IgD-negative memory B cell (primary cell): ENCODE measurements around the gene ZNF566. TPM values are rescaled to one million over a fixed set of nuclear protein-coding genes. Genes with fewer than 3 reads are reported as not detected.
"Not testable (repeated sequence)": the region's sequence is repeated elsewhere in the genome, so short reads cannot be mapped to it uniquely, and the experiment has no call there.

Experiments used
- H3K27ac Mint-ChIP-seq, 3 donors: one replicate each; pipeline ENCODE4 v1.8.0; 2020 to 2022; ENCODE audit warnings: mild to moderate bottlenecking in 3 of 3, mixed read lengths in 3 of 3, moderate library complexity in 1 of 3
- H3K27me3 Mint-ChIP-seq: one replicate; pipeline ENCODE4 v1.8.0; 2021; ENCODE audit warnings: mixed read lengths
- H3K36me3 Mint-ChIP-seq: one replicate; pipeline ENCODE4 v1.8.0; 2020; ENCODE audit warnings: mild to moderate bottlenecking, mixed read lengths
- H3K4me1 Mint-ChIP-seq, 3 donors: one replicate each; pipeline ENCODE4 v1.8.0; 2020 to 2022; ENCODE audit warnings: mixed read lengths in 3 of 3, mild to moderate bottlenecking in 1 of 3
- H3K4me3 Mint-ChIP-seq, 4 donors: one replicate each; pipeline ENCODE4 v1.8.0; 2020 to 2022; ENCODE audit warnings: mild to moderate bottlenecking in 4 of 4, mixed read lengths in 4 of 4, moderate library complexity in 3 of 4
- H3K9me3 Mint-ChIP-seq, 3 donors: one replicate each; pipeline ENCODE4 v1.8.0; 2020 to 2021; ENCODE audit warnings: mixed read lengths in 3 of 3, mild to moderate bottlenecking in 1 of 3
- polyA plus RNA-seq: library from polyadenylated mRNA; unstranded; fragments of 300-500 nt; fragmentation: Illumina TruSeq; gene quantifications from one replicate; pipeline ENCODE4 v1.2.3, GENCODE V29; 2021

ZNF566 gene
- polyA plus RNA-seq = 10.8 TPM

DNA sequence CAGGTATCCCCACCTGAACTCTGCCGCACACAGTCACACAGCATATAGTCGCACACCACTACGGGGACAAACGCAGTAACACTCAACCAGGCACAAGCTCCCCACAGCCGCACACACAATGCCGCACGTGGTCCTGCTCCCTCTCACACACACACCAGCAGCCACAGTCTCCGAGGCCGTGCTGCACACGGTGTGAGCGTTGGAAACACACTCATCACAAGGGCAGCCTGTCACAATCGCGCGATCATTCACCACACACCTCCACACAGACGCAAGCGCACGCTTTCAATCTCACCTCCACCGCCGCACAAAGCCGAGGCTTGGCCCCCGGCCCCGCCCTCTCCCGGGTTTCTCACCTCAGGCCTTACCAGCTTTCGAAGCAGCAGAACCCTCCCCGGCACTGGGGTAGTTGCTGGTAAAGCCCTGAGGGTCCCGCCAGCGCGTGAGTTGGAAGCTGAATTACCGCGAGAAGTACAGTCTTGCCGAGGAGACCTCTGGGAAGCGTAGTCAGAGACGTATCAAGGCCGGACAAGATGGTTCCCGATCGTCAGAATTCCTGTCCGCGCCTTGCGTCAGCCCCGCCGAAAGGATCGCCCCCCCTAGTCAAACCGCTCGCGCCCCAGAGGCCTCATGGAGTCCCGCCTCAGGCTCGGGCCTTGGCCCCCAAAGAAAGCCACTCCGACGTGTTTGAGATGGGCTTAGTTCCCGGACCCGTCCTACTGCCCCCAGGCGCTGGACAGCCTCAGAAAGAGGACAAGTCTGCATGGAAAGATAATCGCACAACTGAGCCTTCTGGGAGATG lies at the start of gene ZNF566:
ZNF566 (minus strand) TSS at position 444 of the 802 bp plus-strand sequence. CDS start 13,004 bp downstream, outside the sequence.
- Mint-ChIP-seq H3K9me3 (peaks cover 0 to 4% (median under 1%) of the 10 kb centered on the region in 3 donors), H3K4me1 (peaks cover 25 to 32% (median 26%) of the 10 kb centered on the region in 3 donors), H3K4me3 (peak within 1 kb of the TSS; percentile 97 to 100 (median 98)), H3K27ac (peak within 1 kb of the TSS; percentile 97 to 99 (median 98)), H3K27me3 (peaks cover 1% of the 10 kb centered on the region), H3K36me3 (peaks cover 6% of the 10 kb centered on the region)

DNA sequence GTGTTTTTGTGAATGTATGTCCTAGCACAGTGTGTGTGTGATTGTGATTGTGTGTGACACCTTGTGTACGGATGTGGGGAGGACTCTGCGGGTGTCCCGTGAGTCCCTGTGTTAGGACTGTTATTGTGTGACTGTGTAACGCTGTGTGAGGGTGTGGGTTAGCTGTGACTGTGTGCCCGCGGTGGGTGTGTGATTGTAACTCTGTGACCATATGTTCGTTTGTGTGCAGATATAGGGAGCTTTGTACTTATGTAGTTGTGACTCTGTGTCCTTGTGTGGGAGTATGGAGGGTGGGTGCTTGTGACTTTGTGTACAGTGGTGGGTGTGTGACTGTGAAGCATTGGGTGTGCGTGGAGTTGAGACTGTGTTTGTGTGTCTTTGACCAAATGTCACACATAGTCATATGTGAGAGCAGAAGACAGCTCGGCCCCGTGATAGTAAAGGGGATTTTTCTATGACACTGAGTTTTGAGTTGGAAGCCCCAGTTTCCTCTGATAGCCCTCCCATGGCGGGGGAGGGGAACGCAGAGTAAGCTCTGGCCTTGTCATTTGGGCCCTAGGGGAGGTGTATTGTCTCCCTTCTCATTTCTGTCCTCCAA lies 39.7 kb upstream of the ZNF566 start:
- no peaks in the 10 kb centered on the region for H3K27me3 Mint-ChIP-seq
- H3K36me3 Mint-ChIP-seq = peaks cover 16% of the 10 kb centered on the region
- peak overlapping the region; percentile 97 to 100 (median 99) for H3K4me3 Mint-ChIP-seq
- peak overlapping the region; percentile 88 to 98 (median 96) for H3K27ac Mint-ChIP-seq
- H3K4me1 Mint-ChIP-seq = peaks cover 12 to 21% (median 20%) of the 10 kb centered on the region in 3 donors
- peaks cover 2 to 17% (median 12%) of the 10 kb centered on the region in 3 donors for H3K9me3 Mint-ChIP-seq

GRCh38 chr19:36528194-36528920 lies 39.0 kb upstream of the ZNF566 start, which contains the start of gene ZNF260:
ZNF260 (minus strand) TSS chr19:36528271; CDS start chr19:36515238, 13,033 bp downstream.
- Mint-ChIP-seq H3K4me1 (peaks cover 12 to 21% (median 20%) of the 10 kb centered on the region in 3 donors), H3K9me3 (peaks cover 2 to 13% (median 7%) of the 10 kb centered on the region in 3 donors), H3K27ac (peak within 1 kb of the TSS; percentile 88 to 98 (median 96))

DNA sequence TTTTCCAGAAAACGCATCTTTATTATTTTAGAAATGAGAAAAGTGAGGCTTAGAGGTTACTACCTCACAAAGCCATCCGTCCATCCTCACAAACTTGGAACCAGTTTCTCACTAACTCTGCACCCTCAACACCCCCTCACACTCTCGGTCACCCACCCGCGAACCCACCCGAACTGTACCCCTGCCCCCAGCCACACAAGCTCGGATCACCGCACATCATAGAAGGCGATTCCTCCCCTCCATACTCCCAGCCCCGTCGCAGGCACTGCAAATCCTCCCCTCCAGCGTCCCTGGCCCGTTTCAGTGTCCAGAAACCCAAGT lies 38.5 kb upstream of the ZNF566 start:
- Mint-ChIP-seq H3K9me3 (peaks cover 2 to 17% (median 7%) of the 10 kb centered on the region in 3 donors), H3K4me3 (peak overlapping the region; percentile 97 to 100 (median 99)), H3K36me3 (peaks cover 22% of the 10 kb centered on the region), H3K27ac (peak overlapping the region; percentile 88 to 98 (median 96)), H3K4me1 (peaks cover 12 to 24% (median 23%) of the 10 kb centered on the region in 3 donors), H3K27me3 (no peaks in the 10 kb centered on the region)

More at GRCh38 chr19:36528194-36528920, 39.0 kb upstream of the ZNF566 start, which contains the start of gene ZNF260:
- H3K4me3 Mint-ChIP-seq = peak within 1 kb of the TSS; percentile 97 to 100 (median 99)
- H3K27me3 Mint-ChIP-seq = no peaks in the 10 kb centered on the region
- H3K36me3 Mint-ChIP-seq = peaks cover 18% of the 10 kb centered on the region

- Mint-ChIP-seq H3K4me3 (peak overlapping the region; percentile 97 to 100 (median 99)), H3K9me3 (peaks cover 2 to 21% (median 10%) of the 10 kb centered on the region in 3 donors), H3K27ac (peak overlapping the region in 2 of 3 donors; percentile 88 to 98), H3K4me1 (peaks cover 12 to 25% (median 24%) of the 10 kb centered on the region in 3 donors), H3K36me3 (peaks cover 26% of the 10 kb centered on the region), H3K27me3 (no peaks in the 10 kb centered on the region)
Measured at GRCh38 chr19:36527341-36527740, 38.0 kb upstream of the ZNF566 start.

DNA sequence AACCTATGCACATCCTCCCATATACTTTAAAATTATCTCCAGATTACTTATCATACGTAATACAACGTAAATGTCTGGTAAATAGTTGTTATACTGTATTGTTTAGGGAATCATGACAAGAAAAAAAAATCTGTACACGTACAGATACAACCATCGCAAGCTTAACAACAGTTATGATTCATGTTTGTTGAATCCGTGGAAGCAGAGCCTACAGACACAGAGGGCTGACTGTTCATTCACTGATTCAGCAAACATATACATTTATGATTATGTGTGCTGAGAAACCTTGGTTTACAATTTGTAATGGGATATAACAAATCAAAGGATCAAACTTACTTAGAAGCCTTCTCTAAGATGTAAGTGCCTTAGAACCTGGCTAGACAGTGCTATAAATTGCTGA lies 37.2 kb upstream of the ZNF566 start:
- H3K4me1 Mint-ChIP-seq = peaks cover 12 to 25% (median 24%) of the 10 kb centered on the region in 3 donors
- no peak overlapping the region for H3K27ac Mint-ChIP-seq
- H3K4me3 Mint-ChIP-seq = peak overlapping the region; percentile 50 to 99 (median 78)
- peaks cover 26% of the 10 kb centered on the region for H3K36me3 Mint-ChIP-seq
- peaks cover 2 to 21% (median 10%) of the 10 kb centered on the region in 3 donors for H3K9me3 Mint-ChIP-seq
- no peaks in the 10 kb centered on the region for H3K27me3 Mint-ChIP-seq

DNA sequence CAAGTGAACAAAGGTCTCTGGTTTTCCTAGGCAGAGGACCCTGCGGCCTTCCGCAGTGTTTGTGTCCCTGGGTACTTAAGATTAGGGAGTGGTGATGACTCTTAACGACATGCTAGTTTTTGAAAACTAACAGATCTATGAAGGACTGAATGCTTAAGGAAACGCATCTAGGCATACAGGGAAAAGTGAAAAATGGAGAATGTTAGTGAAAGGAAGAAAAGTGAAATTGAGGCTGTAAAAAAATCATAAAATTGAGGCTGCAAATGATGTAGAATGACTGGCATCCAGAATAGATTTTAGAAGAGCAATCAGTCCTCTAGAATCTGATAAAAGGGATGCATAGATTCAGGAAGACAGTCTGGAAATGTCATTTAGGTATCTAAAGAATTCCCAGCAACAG lies 35.3 kb upstream of the ZNF566 start:
- peaks cover 4 to 18% (median 16%) of the 10 kb centered on the region in 3 donors for H3K9me3 Mint-ChIP-seq
- no peak overlapping the region for H3K27ac Mint-ChIP-seq
- no peaks in the 10 kb centered on the region for H3K27me3 Mint-ChIP-seq
- H3K4me1 Mint-ChIP-seq = peaks cover 12 to 26% (median 24%) of the 10 kb centered on the region in 3 donors
- H3K36me3 Mint-ChIP-seq = peaks cover 32% of the 10 kb centered on the region
- no peak overlapping the region for H3K4me3 Mint-ChIP-seq

DNA sequence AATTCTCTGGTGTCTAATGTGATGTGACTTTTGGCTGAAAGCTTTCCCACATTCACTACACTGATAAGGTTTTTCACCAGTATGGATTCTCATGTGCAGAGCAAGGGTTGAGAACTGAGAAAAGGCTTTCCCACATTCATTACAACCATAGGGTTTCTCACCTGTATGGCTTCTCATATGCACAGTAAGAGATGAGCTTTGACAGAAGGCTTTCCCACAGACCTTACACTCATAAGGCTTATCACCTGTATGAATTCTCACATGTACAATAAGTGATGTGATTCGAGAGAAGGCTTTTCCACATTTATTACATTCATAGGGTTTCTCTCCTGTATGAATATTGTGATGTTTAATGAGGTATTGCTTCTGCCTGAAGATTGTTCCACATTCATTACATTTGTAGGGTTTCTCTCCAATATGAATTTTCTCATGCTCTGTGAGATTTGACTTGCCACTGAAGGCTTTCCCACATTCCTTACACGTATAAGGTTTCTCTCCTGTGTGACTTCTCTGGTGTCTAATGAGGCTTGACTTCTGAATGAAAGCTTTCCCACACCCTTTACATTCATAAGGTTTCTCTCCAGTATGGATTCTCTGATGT lies 24.8 kb upstream of the ZNF566 start:
- Mint-ChIP-seq H3K4me3 (no peak overlapping the region), H3K27ac (peak overlapping the region in 1 of 3 donors; percentile 23), H3K9me3 (peaks cover 12 to 52% (median 35%) of the 10 kb centered on the region in 3 donors), H3K4me1 (peaks cover 0 to 1% (median 0%) of the 10 kb centered on the region in 3 donors), H3K36me3 (peaks cover 35% of the 10 kb centered on the region), H3K27me3 (no peaks in the 10 kb centered on the region)

- no peak overlapping the region for H3K27ac Mint-ChIP-seq
- no peaks in the 10 kb centered on the region for H3K27me3 Mint-ChIP-seq
- H3K9me3 Mint-ChIP-seq = peaks cover 6 to 26% (median 20%) of the 10 kb centered on the region in 3 donors
- peak overlapping the region in 1 of 4 donors; percentile 12 for H3K4me3 Mint-ChIP-seq
- peaks cover 6% of the 10 kb centered on the region for H3K36me3 Mint-ChIP-seq
- no peaks in the 10 kb centered on the region for H3K4me1 Mint-ChIP-seq
Measured at GRCh38 chr19:36508325-36508724, 19.0 kb upstream of the ZNF566 start.

DNA sequence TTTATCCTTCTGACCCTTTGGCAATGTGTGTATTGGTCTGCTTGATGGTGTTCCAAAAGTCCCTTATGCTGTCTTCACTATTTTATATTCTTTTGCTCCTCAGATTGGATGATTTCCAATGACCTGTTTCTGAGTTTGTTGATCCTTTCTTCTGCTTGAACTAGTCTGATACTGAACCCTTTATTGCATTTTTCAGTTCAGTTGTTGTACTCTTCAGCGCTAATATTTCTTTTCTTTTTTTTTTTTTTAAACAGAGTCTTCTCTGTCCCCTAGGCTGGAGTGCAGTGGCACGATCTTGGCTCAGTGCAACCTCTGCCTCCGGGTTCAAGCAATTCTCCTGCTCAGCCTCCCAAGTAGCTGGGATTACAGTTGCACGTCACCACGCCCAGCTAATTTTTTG lies 12.6 kb upstream of the ZNF566 start:
- no peaks in the 10 kb centered on the region for H3K27me3 Mint-ChIP-seq
- H3K9me3 Mint-ChIP-seq = peaks cover 7 to 26% (median 26%) of the 10 kb centered on the region in 3 donors
- no peaks in the 10 kb centered on the region for H3K4me1 Mint-ChIP-seq
- H3K36me3 Mint-ChIP-seq = no peaks in the 10 kb centered on the region
- H3K27ac Mint-ChIP-seq = no peak overlapping the region
- H3K4me3 Mint-ChIP-seq = peak overlapping the region in 1 of 4 donors; percentile 47

GRCh38 chr19:36497001-36497400 lies 7.6 kb upstream of the ZNF566 start:
- H3K9me3 Mint-ChIP-seq = peaks cover 2 to 18% (median 7%) of the 10 kb centered on the region in 3 donors
- no peaks in the 10 kb centered on the region for H3K36me3 Mint-ChIP-seq
- H3K27me3 Mint-ChIP-seq = no peaks in the 10 kb centered on the region
- peaks cover 4 to 10% (median 5%) of the 10 kb centered on the region in 3 donors for H3K4me1 Mint-ChIP-seq
- no peak overlapping the region for H3K27ac Mint-ChIP-seq
- H3K4me3 Mint-ChIP-seq = no peak overlapping the region

DNA sequence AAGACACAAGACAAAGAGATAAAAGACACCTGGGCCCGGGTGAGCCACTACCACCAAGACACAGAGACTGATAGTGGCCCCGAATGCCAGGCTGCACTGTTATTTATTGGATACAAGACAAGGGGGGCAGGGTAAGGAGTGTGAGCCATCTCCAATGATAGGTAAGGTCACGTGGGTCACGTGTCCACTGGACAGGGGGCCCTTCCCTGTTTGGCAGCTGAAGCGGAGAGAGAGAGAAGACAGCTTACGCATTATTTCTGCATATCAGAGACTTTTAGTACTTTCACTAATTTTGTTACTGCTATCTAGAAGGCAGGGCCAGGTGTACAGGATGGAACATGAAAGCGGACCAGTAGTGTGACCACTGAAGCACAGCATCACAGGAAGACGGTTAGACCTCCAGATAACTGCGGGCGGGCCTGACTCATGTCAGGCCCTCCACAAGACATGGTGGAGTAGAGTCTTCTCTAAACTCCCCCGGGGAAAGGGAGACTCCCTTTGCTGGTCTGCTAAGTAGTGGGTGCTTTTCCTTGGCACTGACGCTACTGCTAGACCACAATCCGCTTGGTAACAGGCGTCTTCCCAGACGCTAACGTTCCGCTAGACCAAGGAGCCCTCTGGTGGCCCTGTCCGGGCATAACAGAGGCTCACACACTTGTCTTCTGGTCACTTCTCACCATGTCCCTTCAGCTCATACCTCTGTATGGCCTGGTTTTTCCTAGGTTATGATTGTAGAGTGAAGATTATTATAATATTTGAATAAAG lies 3.5 kb upstream of the ZNF566 start:
- H3K4me3 Mint-ChIP-seq = peak overlapping the region; percentile 62 to 91 (median 86)

GRCh38 chr19:36490846-36491245 lies 1.5 kb upstream of the ZNF566 start:
- Mint-ChIP-seq H3K4me1 (peaks cover 25 to 31% (median 26%) of the 10 kb centered on the region in 3 donors), H3K27ac (peak overlapping the region in 2 of 3 donors; percentile 97 to 98), H3K4me3 (peak overlapping the region; percentile 97 to 100 (median 98))
- not testable (repeated sequence) for H3K36me3 Mint-ChIP-seq, H3K9me3 Mint-ChIP-seq, H3K27me3 Mint-ChIP-seq

More for the DNA sequence above, 3.5 kb upstream of the ZNF566 start:
- not testable (repeated sequence) for H3K36me3 Mint-ChIP-seq, H3K27me3 Mint-ChIP-seq, H3K9me3 Mint-ChIP-seq
- peaks cover 19 to 31% (median 21%) of the 10 kb centered on the region in 3 donors for H3K4me1 Mint-ChIP-seq
- peak overlapping the region; percentile 77 to 94 (median 86) for H3K27ac Mint-ChIP-seq
